OCI-LY3 (cell line): ENCODE results near the gene RUSF1.

Source experiments
- H2AFZ ChIP-seq: fragments of 200-600, 300-600 bp; shearing (Covaris generic); 2 replicates; pipeline ENCODE4 v1.6.0; 2014; ENCODE audit warnings: antibody characterized with exemption, low read depth, low read length
- H3K27ac ChIP-seq: fragments of 200-600, 300-600 bp; sonication (generic); 2 replicates; pipeline ENCODE4 v1.5.1; 2014; ENCODE audit warnings: mild to moderate bottlenecking, low read length, moderate library complexity, mixed read lengths
- H3K27me3 ChIP-seq: fragments of 200-600, 300-600 bp; sonication (generic); 2 replicates; pipeline ENCODE4 v1.6.1; 2014; ENCODE audit warnings: low read depth, low read length, mixed read lengths
- H3K36me3 ChIP-seq: fragments of 200-600, 300-600 bp; sonication (generic); replicated peaks from 2 replicates; pipeline ENCODE3; 2014; ENCODE audit warnings: low read depth, low read length, mixed read lengths
- H3K4me1 ChIP-seq: fragments of 300-600, 200-600 bp; sonication (generic); 2 replicates; pipeline ENCODE4 v1.6.1; 2014; ENCODE audit warnings: low read length, mixed read lengths
- H3K4me2 ChIP-seq: fragments of 200-600, 300-600 bp; sonication (generic); 2 replicates; pipeline ENCODE4 v1.6.1; 2014; ENCODE audit warnings: low read length, mixed read lengths
- H3K4me3 ChIP-seq: fragments of 300-600, 200-600 bp; sonication (generic); 2 replicates; pipeline ENCODE4 v1.5.1; 2014; ENCODE audit warnings: antibody characterized with exemption, mild to moderate bottlenecking, low read length, moderate library complexity
- H3K79me2 ChIP-seq: fragments of 300-600, 200-600 bp; shearing (Covaris generic); 2 replicates; pipeline ENCODE4 v1.6.1; 2014; ENCODE audit warnings: mild to moderate bottlenecking, low read length, mixed read lengths
- H3K9ac ChIP-seq: fragments of 300-600, 200-600 bp; shearing (Covaris generic); 2 replicates; pipeline ENCODE4 v1.6.0; 2014; ENCODE audit warnings: mild to moderate bottlenecking, low read length, moderate library complexity
- H3K9me3 ChIP-seq: fragments of 200-600, 300-600 bp; shearing (Covaris generic); 2 replicates; pipeline ENCODE4 v1.6.1; 2014; ENCODE audit warnings: low read length, mixed read lengths; ENCODE audit not compliant: insufficient read depth
- H4K20me1 ChIP-seq: fragments of 200-600, 300-600 bp; sonication (generic); 2 replicates; pipeline ENCODE4 v1.6.1; 2016; ENCODE audit warnings: low read length, mixed read lengths; ENCODE audit not compliant: insufficient read depth
- CTCF ChIP-seq: fragments of 200-600, 300-600 bp; sonication (generic); IDR thresholded peaks from 2 replicates; pipeline ENCODE4 v1.5.1; 2014; ENCODE audit warnings: antibody characterized with exemption, low read length, low read depth
- EZH2phosphoT487 ChIP-seq: fragments of 200-600 bp; shearing (Covaris generic); IDR thresholded peaks from 2 replicates; pipeline ENCODE4 v1.6.1; 2018; ENCODE audit warnings: antibody characterized with exemption, mixed run types, low read depth

The RUSF1 gene

GRCh38 chr16:31531096-31531495, 22.9 kb upstream of the RUSF1 start:
- no peak overlapping the region for H3K27ac ChIP-seq
- H3K79me2 ChIP-seq = no peaks in the 10 kb centered on the region
- no peak overlapping the region for H3K4me3 ChIP-seq
- H3K27me3 ChIP-seq = no peaks in the 10 kb centered on the region
- no peaks in the 10 kb centered on the region for H3K4me1 ChIP-seq
- no peak overlapping the region for H2AFZ ChIP-seq
- no peaks in the 10 kb centered on the region for H3K9me3 ChIP-seq
- no peak overlapping the region for H3K9ac ChIP-seq
- TF ChIP-seq EZH2phosphoT487 (no peak), CTCF (no peak)
- H3K4me2 ChIP-seq = no peak overlapping the region
- H3K36me3 ChIP-seq = no peaks in the 10 kb centered on the region
- H4K20me1 ChIP-seq = no peaks in the 10 kb centered on the region

GRCh38 chr16:31530405-31530804, 22.2 kb upstream of the RUSF1 start:
- Histone ChIP-seq H3K4me2 (no peak overlapping the region), H3K4me1 (no peaks in the 10 kb centered on the region), H3K9ac (no peak overlapping the region), H3K4me3 (no peak overlapping the region), H3K36me3 (no peaks in the 10 kb centered on the region), H3K79me2 (no peaks in the 10 kb centered on the region), H3K9me3 (no peaks in the 10 kb centered on the region), H3K27ac (no peak overlapping the region), H3K27me3 (no peaks in the 10 kb centered on the region), H2AFZ (no peak overlapping the region), H4K20me1 (no peaks in the 10 kb centered on the region)
- TF ChIP-seq EZH2phosphoT487 = no peak
- no peak for TF ChIP-seq CTCF

DNA sequence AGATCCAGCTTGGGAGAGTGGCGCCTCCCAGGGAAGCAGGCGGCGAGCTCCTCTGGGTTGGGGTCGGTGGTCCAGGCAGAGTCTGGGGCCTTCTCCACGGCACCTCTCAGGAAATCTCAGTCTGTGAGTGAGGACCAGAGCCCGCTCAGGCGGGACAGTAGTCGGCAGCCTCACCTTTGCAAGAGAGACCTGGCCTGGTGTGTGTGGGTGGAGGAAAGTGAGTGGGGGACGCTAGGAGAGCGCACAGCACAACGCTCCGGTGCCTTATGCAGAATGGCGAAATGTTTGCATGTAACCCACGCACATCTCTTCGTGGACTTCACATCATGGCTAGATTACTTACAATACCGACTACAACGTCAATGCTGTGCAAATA, 21.7 kb upstream of the RUSF1 start:
- no peaks in the 10 kb centered on the region for H3K27me3 ChIP-seq
- no peaks in the 10 kb centered on the region for H3K36me3 ChIP-seq
- H3K79me2 ChIP-seq = no peaks in the 10 kb centered on the region
- H3K9ac ChIP-seq = no peak overlapping the region
- no peak overlapping the region for H3K27ac ChIP-seq
- H3K4me3 ChIP-seq = no peak overlapping the region
- no peak overlapping the region for H3K4me2 ChIP-seq
- TF ChIP-seq EZH2phosphoT487 (no peak), CTCF (no peak)
- no peaks in the 10 kb centered on the region for H3K9me3 ChIP-seq
- H4K20me1 ChIP-seq = no peaks in the 10 kb centered on the region
- no peak overlapping the region for H2AFZ ChIP-seq
- H3K4me1 ChIP-seq = no peaks in the 10 kb centered on the region

DNA sequence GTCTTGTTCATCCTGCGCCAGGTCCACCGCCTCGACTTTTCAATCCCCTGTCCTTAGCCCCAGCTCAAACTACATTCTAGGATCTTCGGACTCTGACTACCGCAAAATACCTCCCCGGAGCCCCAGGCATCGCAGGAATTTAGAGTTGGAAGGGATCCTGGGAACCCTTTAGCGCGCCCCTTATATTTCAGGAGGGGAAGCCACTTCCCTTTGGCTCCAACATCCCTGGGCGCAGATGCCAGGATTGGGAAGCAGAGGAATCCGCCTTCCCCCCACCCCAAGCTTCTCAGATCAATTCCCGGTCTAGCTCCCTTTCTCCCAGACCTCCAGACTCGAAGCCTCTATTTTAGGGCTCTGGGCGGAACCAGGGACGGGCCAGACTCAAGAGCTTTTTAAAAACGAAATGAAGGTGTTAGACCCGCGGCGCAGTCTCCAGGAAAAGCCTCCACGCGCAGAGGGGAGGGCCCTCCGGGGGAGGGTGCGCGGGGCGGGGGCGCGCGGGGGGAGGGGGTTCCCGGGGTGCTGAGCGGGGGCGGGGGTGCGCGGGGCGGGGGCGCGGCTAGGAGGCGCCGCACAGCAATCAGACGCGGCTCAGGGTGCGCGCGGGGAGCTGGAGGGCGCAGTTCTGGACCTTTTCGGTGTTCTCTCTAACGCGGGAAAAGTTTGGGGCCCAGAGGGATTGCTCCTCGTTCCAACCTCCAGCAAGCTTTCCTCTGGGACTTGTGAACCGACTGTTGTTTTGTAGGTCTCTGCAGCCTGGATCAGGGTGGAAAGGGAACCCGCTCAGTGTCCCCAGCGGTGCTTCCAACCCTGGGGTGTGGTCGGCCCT, 21.1 kb upstream of the RUSF1 start:
- Histone ChIP-seq H2AFZ (no peak overlapping the region), H3K79me2 (no peaks in the 10 kb centered on the region), H4K20me1 (no peaks in the 10 kb centered on the region), H3K9ac (no peak overlapping the region), H3K4me3 (no peak overlapping the region), H3K4me1 (no peaks in the 10 kb centered on the region), H3K27me3 (no peaks in the 10 kb centered on the region), H3K9me3 (no peaks in the 10 kb centered on the region), H3K4me2 (no peak overlapping the region), H3K36me3 (no peaks in the 10 kb centered on the region), H3K27ac (no peak overlapping the region)
- TF ChIP-seq EZH2phosphoT487 = no peak
- no peak for TF ChIP-seq CTCF
